HG02938 (cell line): ENCODE data around the gene POP5.
"Not testable (repeated sequence)": the region's sequence is repeated elsewhere in the genome, so short reads cannot be mapped to it uniquely, and the experiment has no call there.

Experiments
- ATAC-seq: cut with Tn5 transposase; IDR thresholded peaks from one replicate; pipeline ENCODE4 v1.9.1; 2021; ENCODE audit warnings: mild to moderate bottlenecking, moderate library complexity; ENCODE audit not compliant: unreplicated experiment

The POP5 gene

GRCh38 chr12:120580787-120581723 is at the start of gene POP5:
POP5 (minus strand) TSS chr12:120581402; CDS start chr12:120581362, 40 bp downstream.
- ATAC-seq = peak; percentile 92

GRCh38 chr12:120630104-120630892 is 49.1 kb upstream of the POP5 start:
- no peak for ATAC-seq

GRCh38 chr12:120628919-120629318 is 47.7 kb upstream of the POP5 start:
- ATAC-seq = no peak

GRCh38 chr12:120625557-120626419 is 44.6 kb upstream of the POP5 start:
- ATAC-seq = no peak

- no peak for ATAC-seq
These were observed 39.4 kb upstream of the POP5 start for GRCh38 chr12:120620624-120621023.

GRCh38 chr12:120618954-120619615 is 37.9 kb upstream of the POP5 start:
- no peak for ATAC-seq

- ATAC-seq = not testable (repeated sequence)
These were observed 36.6 kb upstream of the POP5 start for GRCh38 chr12:120617767-120618166.

- ATAC-seq = not testable (repeated sequence)
These were observed 36.0 kb upstream of the POP5 start for GRCh38 chr12:120617193-120617592.

- no peak for ATAC-seq
These were observed 33.6 kb upstream of the POP5 start for GRCh38 chr12:120614848-120615247.

GRCh38 chr12:120611534-120611933 is 30.3 kb upstream of the POP5 start:
- not testable (repeated sequence) for ATAC-seq

- no peak for ATAC-seq
These were observed 29.4 kb upstream of the POP5 start for GRCh38 chr12:120610560-120610959.

GRCh38 chr12:120602416-120602815 is 21.2 kb upstream of the POP5 start:
- not testable (repeated sequence) for ATAC-seq

GRCh38 chr12:120599672-120600552 is 18.7 kb upstream of the POP5 start:
- ATAC-seq = no peak

- ATAC-seq = no peak
These were observed 17.7 kb upstream of the POP5 start for GRCh38 chr12:120598674-120599463.

- no peak for ATAC-seq
These were observed 16.7 kb upstream of the POP5 start for GRCh38 chr12:120597861-120598260.

- no peak for ATAC-seq
These were observed 15.7 kb upstream of the POP5 start for GRCh38 chr12:120596901-120597300.

GRCh38 chr12:120592121-120593049 is 11.2 kb upstream of the POP5 start:
- ATAC-seq = no peak
